ENCODE data around the gene EGLN2.
"Not testable (repeated sequence)": the region's sequence is repeated elsewhere in the genome, so short reads cannot be mapped to it uniquely, and the experiment has no call there.

The EGLN2 gene

GRCh38 chr19:40829205-40829604, 30.2 kb downstream of the EGLN2 start:
- no peak for TF ChIP-seq CTCF (IDR thresholded peaks at IDR 0.05; ENCODE audit: borderline replicate concordance, control extremely low read depth, extremely low read depth, insufficient read depth, missing control alignments)
- in situ Hi-C loops (cut with MboI; ENCODE audit: low sequenced_read_pairs, unreplicated experiment): no loop called here
- DNase-seq (ENCODE audit: low spot score): no peak

DNA sequence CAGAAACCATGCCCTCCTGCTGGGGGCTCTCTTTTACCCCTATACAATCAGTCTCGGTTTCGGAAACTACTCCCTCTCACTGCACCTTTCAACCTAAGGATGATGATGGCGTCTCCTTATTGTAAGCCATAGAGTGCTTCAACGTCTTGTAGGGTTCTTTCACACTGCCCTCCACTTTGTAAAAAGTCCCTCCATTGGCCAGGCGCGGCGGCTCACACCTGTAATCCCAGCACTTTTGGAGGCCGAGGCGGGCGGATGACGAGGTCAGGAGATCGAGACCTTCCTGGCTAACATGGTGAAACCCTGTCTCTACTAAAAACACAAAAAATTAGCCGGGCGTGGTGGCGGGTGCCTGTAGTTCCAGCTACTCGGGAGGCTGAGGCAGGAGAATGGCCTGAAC, 31.8 kb downstream of the EGLN2 start:
- DNase-seq (ENCODE audit: low spot score); in situ Hi-C loops (cut with MboI; ENCODE audit: low sequenced_read_pairs, unreplicated experiment): not testable (repeated sequence)

- DNase-seq (ENCODE audit: low spot score): no peak
- in situ Hi-C loops (cut with MboI; ENCODE audit: low sequenced_read_pairs, unreplicated experiment): no loop called here
- no peak for TF ChIP-seq CTCF (IDR thresholded peaks at IDR 0.05; ENCODE audit: borderline replicate concordance, control extremely low read depth, extremely low read depth, insufficient read depth, missing control alignments)
These were observed 32.8 kb downstream of the EGLN2 start for GRCh38 chr19:40831502-40832430.

DNA sequence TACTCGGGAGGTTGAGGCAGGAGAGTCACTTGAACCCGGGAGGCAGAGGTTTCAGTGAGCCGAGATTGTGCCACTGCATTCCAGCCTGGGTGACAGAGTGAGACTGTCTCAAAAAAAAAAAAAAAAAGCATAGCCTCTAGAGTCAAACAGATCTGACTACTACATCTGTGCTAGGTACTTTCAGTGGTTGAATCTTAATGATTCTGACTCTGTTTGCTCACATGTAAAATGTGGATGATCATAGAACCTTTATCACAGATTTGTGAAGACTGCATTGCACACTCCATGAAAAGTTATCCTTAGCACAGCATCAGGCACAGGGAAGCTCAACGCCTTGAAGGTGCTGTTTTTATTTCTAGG, 33.4 kb downstream of the EGLN2 start:
- DNase-seq (ENCODE audit: low spot score); in situ Hi-C loops (cut with MboI; ENCODE audit: low sequenced_read_pairs, unreplicated experiment): not testable (repeated sequence)

GRCh38 chr19:40833728-40834533, 34.9 kb downstream of the EGLN2 start:
- DNase-seq (ENCODE audit: low spot score); in situ Hi-C loops (cut with MboI; ENCODE audit: low sequenced_read_pairs, unreplicated experiment): not testable (repeated sequence)

- DNase-seq (ENCODE audit: low spot score): no peak
- TF ChIP-seq CTCF (IDR thresholded peaks at IDR 0.05; ENCODE audit: borderline replicate concordance, control extremely low read depth, extremely low read depth, insufficient read depth, missing control alignments): no peak
- in situ Hi-C loops (cut with MboI; ENCODE audit: low sequenced_read_pairs, unreplicated experiment): no loop called here
These were observed 37.9 kb downstream of the EGLN2 start for GRCh38 chr19:40836754-40837429.

DNA sequence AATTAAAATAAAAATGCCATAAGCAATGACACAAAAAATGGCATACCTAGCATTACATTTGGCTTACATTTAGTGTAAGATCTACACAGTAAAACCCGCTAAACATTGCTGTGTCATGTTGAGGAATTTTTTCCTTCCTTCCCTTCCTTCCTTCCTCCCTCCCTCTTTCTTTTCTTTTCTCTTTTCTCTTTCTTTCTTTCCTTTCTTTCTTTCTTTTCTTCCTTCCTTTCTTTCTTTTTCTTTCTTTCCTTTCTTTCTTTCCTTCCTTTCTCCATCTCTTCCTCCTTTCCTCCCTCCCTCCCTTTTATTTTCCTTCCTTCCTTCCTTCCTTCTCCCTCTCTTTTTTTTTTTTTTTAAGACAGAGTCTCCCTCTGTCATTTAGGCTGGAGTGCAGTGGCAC, 39.5 kb downstream of the EGLN2 start:
- in situ Hi-C loops (cut with MboI; ENCODE audit: low sequenced_read_pairs, unreplicated experiment); DNase-seq (ENCODE audit: low spot score): not testable (repeated sequence)

- in situ Hi-C loops (cut with MboI; ENCODE audit: low sequenced_read_pairs, unreplicated experiment); DNase-seq (ENCODE audit: low spot score): not testable (repeated sequence)
These were observed 43.0 kb downstream of the EGLN2 start for GRCh38 chr19:40842012-40842411.

DNA sequence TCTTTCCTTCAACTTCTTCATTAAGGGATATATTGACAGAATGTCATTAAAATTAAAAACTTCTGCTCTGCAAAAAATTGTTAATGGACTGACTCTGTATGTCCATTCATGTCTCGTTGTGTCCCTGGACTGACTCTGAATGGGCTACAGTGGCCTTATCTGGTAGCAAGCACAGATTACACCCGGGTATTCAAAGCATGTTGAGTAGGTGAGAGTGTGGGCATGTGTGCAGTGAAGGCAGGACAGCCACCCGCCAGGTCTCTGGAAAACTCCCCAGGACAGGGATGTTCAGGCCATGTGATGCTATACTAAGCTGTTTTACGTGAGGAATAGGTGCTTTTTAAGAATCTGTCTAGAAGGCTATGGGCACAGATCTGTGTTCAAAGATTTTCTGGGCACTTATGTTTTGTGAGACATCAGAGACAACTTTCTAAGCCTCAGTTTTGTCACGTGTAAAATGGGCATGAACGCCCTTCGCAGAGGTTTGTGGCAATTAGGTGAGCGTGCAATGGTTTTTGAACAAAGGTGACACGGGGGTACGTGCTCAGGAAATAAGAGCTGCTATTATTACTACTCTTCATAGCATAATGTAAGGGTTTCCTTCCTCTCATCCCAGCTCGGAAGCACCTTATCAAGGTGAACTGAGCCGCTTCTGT, 44.1 kb downstream of the EGLN2 start:
- DNase-seq (ENCODE audit: low spot score); in situ Hi-C loops (cut with MboI; ENCODE audit: low sequenced_read_pairs, unreplicated experiment): not testable (repeated sequence)

DNA sequence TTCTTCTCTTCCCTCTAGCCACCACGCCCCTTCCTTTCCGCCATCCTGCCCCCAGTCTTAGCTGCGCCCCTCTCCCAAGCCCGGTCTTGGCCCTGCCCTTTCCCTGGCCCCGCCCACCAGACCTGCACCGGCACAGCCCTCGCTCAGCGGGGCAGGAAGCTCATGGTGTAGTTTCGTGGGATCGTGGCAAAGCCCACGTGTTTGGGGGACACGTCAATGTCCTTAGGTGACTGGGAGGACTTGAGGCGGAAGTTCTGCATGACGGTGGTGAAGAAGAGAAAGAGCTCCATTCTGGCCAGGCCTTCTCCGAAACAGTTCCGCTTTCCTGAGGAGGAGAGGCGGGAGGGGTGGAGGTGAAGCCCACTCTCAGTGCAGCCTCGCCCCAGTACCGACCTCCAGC, 44.7 kb downstream of the EGLN2 start:
- DNase-seq (ENCODE audit: low spot score); in situ Hi-C loops (cut with MboI; ENCODE audit: low sequenced_read_pairs, unreplicated experiment): not testable (repeated sequence)

DNA sequence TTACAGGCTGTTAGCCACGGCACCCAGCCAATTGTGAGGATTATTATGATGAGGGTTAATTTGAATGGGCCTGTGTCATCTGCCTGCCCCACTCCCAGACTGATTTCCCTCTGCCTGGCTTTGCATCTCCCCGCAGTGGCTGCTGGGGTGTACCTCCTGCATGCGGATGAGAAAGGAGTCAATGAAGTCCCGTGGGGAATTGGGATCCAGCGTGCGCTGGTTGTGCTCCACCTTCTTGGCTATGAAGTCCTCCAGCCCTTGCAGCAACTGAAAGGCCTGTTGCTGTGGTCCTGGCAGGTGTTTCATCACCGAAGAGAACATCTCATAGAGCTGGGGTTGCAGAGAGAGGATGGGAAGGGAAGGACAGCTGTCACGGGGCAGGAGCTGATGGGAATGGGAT, 47.7 kb downstream of the EGLN2 start:
- in situ Hi-C loops (cut with MboI; ENCODE audit: low sequenced_read_pairs, unreplicated experiment); DNase-seq (ENCODE audit: low spot score): not testable (repeated sequence)

GRCh38 chr19:40850277-40850676, 51.3 kb downstream of the EGLN2 start, which contains the start of gene CYP2A6:
Gene CYP2A6, minus strand, starts transcription at chr19:40850447. Its CDS starts 21 bp downstream, at chr19:40850426.
- DNase-seq (ENCODE audit: low spot score); in situ Hi-C loops (cut with MboI; ENCODE audit: low sequenced_read_pairs, unreplicated experiment): not testable (repeated sequence)

GRCh38 chr19:40852467-40853152, 53.6 kb downstream of the EGLN2 start:
- in situ Hi-C loops (cut with MboI; ENCODE audit: low sequenced_read_pairs, unreplicated experiment); DNase-seq (ENCODE audit: low spot score): not testable (repeated sequence)
